ENCODE data around the gene HHEX.

Gene HHEX

GRCh38 chr10:92692697-92693533 lies 3.2 kb downstream of the HHEX start:
- DNase-seq (ENCODE audit: low read depth in 2 of 2) = no peak

DNA sequence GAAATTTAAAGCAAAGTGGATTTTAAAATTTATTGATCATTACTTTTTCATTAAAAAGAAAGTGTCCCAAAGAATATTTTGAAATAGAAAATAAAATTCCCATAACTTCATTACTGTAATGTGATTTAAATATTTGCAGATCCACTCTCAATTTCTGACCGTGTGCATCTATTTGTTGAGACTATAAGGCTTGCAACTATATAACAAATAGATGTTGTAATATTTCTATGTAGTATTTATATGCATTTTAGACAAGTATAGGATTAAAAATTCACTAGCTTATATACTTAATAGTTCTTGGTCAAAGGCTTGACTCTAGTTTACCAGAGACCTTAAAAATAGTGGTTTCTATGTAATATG lies 3.8 kb downstream of the HHEX start:
- no peak for DNase-seq (ENCODE audit: low read depth in 2 of 2)

- no peak for DNase-seq (ENCODE audit: low read depth in 2 of 2)
Observed at GRCh38 chr10:92695679-92696605, 6.2 kb downstream of the HHEX start.

DNA sequence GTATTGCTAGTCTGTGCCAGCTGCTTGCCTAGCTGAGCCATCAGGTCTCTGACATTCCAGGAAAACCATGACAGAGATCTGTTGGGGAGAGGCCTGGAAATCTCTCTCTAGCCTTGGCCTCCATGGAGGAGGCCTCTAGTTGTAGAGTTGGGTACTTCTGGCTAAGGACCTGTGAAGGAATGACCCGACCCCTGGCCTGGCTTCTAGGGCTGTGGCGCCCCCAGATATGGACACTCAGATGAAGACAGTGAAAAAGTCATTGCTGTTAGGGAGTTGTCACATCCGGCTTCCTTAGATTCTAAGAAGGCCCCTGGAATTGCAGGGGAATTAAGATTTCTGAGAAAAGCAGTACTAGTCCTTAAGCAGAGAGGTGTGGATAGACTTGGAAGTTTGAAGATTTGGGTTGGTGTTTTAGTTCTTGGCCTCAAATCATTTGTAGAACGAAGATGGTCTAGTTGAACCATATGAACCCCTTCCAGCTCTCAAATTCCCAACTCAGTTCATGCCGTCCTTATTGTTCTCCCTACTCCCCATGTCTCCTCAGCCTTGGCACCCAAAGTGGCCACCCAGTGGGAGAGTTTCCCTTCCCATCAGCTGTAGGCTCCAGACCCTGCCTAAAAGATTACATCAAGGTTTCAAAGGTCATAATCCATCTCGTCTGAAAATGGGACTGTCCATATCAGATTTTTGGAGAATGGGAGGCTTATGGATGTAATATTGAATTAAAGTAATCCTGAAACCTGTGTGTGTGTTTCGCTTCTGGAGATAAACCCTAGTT lies 7.0 kb downstream of the HHEX start:
- DNase-seq (ENCODE audit: low read depth in 2 of 2) = no peak

GRCh38 chr10:92697663-92698511 lies 8.1 kb downstream of the HHEX start:
- no peak for DNase-seq (ENCODE audit: low read depth in 2 of 2)

DNA sequence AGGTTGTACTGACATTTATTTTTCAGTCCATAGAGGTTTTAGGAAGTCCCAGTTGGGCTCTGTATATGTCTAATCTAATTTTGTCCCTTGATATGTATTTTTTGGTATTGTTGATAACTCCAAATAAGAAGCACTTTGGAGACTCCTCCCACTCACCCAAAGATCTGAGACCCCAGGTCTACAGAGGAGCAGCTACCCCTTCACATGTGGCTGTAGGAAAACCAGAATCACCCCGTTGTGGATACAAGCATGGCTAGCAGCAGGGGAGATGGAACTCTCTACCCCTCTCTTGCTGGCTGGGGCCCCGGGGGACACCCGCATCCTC lies 9.4 kb downstream of the HHEX start:
- no peak for DNase-seq (ENCODE audit: low read depth in 2 of 2)

- no peak for DNase-seq (ENCODE audit: low read depth in 2 of 2)
Observed at GRCh38 chr10:92699518-92700381, 10.0 kb downstream of the HHEX start.

- DNase-seq (ENCODE audit: low read depth in 2 of 2) = no peak
Observed at GRCh38 chr10:92702301-92702916, 12.7 kb downstream of the HHEX start.

DNA sequence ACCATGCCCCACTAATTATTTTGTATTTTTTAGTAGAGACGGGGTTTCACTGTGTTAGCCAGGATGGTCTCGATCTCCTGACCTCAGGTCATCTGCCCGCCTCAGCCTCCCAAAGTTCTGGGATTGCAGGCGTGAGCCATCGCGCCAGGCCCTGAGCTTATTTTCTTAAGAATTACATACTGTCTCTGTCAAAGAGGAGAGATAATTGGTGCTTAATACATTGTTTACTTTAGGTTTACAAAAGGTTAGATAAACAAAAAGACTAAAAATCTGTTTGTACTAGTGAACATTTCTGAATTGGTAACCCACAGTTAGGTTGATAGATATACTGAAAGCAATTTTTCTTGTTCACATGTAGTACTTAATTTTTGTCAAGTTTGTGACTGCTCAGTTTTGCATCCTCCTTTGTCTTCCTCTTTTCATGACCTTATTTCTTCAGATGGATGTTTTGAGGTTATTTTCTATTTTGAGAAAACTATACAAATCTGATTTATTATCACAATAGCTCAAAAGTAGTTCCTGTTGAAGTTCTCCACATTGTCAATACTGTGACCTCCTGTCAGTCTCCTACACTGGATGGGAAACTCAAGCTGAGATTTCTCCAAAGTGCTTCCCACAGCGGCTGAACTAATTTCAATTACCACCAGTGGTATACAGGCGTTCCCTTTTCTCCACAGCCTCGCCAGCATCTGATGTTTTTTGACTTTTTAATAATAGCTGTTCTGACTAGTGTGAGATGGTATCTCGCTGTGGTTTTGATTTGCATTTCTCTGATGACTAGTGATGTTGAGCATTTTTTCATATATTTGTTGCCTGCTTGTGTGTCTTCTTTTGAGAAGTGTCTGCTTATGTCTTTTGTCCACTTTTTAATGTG lies 22.5 kb downstream of the HHEX start:
- DNase-seq (ENCODE audit: low read depth in 2 of 2) = no peak

GRCh38 chr10:92714152-92714845 lies 24.5 kb downstream of the HHEX start:
- DNase-seq (ENCODE audit: low read depth in 2 of 2) = no peak

- no peak for DNase-seq (ENCODE audit: low read depth in 2 of 2)
Observed at GRCh38 chr10:92714872-92715271, 25.1 kb downstream of the HHEX start.

DNA sequence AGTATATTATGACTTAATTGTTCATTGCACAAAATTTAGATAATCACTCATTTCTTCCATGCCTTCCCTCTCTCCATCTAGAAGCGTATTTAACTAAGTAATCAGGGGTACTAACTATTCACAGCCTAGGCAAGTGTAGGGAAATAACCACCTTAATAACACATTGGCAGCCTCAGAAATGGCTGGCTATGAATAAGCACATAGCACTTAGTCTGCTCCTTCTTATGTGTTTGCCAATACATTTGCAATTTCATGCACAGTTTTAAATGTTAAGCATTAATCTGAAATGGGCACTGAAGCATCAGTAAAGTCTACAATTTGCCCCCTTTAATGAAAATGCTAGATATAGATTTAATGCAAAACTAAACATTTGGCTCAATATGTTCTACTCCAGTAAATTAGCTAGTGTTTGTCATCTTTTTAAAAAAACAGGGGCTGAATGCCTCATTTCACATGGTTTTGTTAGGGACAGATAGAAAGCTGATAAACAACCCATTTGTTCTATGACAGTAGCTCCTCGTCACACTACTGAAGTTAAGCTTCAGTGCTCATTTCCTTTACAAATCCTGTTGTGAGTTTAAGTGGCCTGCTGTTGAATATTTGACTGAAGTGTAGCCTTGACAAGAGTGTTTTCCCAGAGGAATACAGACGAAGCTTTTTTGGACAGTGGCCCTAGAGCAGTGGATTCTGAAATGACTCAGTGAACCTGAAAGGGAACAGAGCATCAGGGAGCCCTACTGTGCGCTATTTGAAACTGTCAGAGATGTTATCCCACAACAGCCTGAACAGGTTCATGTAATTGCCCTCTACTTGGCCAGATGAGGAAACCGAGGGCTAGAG lies 30.5 kb downstream of the HHEX start:
- DNase-seq (ENCODE audit: low read depth in 2 of 2) = no peak

- DNase-seq (ENCODE audit: low read depth in 2 of 2) = no peak
Observed at GRCh38 chr10:92720831-92721165, 31.0 kb downstream of the HHEX start.

- DNase-seq (ENCODE audit: low read depth in 2 of 2) = no peak
Observed at GRCh38 chr10:92722349-92722748, 32.6 kb downstream of the HHEX start.

GRCh38 chr10:92727141-92727540 lies 37.4 kb downstream of the HHEX start:
- DNase-seq (ENCODE audit: low read depth in 2 of 2) = no peak

DNA sequence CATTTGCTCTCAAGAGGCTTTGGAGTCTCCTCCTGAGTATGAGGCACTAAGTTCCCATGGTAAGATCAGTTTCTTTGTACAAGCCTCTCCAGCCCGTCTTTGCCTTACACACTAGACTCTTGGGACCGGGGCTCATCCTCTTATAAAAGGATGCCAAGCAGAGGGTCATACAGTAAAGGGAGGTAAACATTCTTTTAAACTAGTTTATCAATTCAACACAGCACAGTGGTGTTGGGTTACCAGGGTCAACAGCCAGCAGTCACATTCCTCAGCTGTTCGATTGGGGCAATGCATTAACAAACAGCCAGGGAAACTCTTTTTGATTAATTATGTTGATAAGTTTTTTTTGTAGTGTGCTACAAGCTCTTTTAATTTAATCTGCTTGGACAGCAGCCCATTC lies 37.8 kb downstream of the HHEX start:
- no peak for DNase-seq (ENCODE audit: low read depth in 2 of 2)

DNA sequence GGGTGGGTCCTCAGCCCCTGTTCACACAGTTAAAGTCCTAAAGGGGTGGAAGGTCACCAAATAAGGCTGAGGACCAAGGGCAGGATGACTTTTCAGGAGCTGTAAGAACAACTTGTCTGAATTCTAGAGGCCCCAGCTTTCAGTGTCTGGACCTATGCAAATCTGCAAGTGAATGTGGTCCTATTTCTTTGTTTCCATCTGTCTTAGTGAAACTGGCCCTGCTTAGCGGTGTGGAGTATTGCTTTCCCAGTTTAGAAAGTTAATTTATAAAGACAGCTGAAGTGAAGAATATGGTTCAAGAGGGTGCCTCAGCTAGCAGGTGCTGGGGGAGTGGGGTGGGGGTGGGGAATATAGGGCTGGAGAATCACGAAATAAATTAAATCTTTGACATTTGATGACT lies 40.1 kb downstream of the HHEX start:
- DNase-seq (ENCODE audit: low read depth in 2 of 2) = no peak

DNA sequence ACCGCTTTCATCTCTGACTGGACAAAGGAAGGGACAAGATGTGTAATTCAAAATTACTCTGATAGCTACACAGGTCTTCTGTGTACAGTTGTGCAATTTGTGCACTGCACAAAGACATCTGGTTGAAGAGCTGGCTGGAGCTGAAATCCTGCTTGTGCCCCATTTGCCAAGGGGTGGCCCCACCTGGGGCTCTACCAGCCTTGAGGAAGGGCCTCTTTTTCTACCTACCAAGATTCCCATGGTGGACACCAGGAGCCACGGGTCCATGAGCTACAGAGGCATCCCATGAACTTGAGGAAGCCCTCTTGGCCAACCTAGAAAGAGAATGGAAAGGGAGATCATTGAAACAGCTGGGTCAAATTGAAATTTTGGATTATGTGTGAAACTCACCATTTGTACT lies 43.2 kb downstream of the HHEX start:
- DNase-seq (ENCODE audit: low read depth in 2 of 2) = no peak
